Thymus (tissue), 11 donors: ENCODE measurements around the gene DENND2A. TPM values are rescaled to one million over a fixed set of nuclear protein-coding genes. Genes with fewer than 3 reads are reported as not detected.

ENCODE experiments used
- DNase-seq, 9 donors: peaks; one replicate each; pipeline ENCODE4 v3.0.0-alpha.2; 2013; ENCODE audit warnings: low spot score in 9 of 9, low read depth in 6 of 9, missing footprints in 1 of 9
- H3K27ac ChIP-seq, 2 donors: one replicate each; pipeline ENCODE4 v1.5.1; 2013; ENCODE audit warnings: control low read depth in 1 of 2, low read depth in 1 of 2, low read length in 1 of 2, mild to moderate bottlenecking in 1 of 2, moderate library complexity in 1 of 2
- H3K27me3 ChIP-seq, 2 donors: one replicate each; pipeline ENCODE4 v1.5.1; 2013; ENCODE audit warnings: low read length in 1 of 2; ENCODE audit not compliant: control insufficient read depth in 2 of 2, insufficient read depth in 1 of 2
- H3K36me3 ChIP-seq, 2 donors: one replicate each; pipeline ENCODE4 v1.5.1; 2013; ENCODE audit warnings: low read length in 1 of 2, mild to moderate bottlenecking in 1 of 2, moderate library complexity in 1 of 2; ENCODE audit not compliant: control insufficient read depth in 2 of 2, insufficient read depth in 2 of 2
- H3K4me1 ChIP-seq, 2 donors: one replicate each; pipeline ENCODE4 v1.5.1; 2013; ENCODE audit warnings: low read length in 2 of 2; ENCODE audit not compliant: control insufficient read depth in 2 of 2, insufficient read depth in 2 of 2
- H3K4me3 ChIP-seq, 2 donors: one replicate each; pipeline ENCODE4 v1.5.1; 2013; ENCODE audit warnings: low read length in 2 of 2, control low read depth in 1 of 2, mild to moderate bottlenecking in 1 of 2
- H3K9me3 ChIP-seq, 2 donors: one replicate each; pipeline ENCODE4 v1.5.1; 2013; ENCODE audit warnings: low read length in 1 of 2, mild to moderate bottlenecking in 1 of 2; ENCODE audit not compliant: control insufficient read depth in 2 of 2, insufficient read depth in 1 of 2
- WGBS: extraction: QIAGEN DNeasy Blood & Tissue Kit; methylation state at CpG from one replicate; pipeline ENCODE4 v1.1.7; 2013; 5-methylcytosine and 5-hydroxymethylcytosine counted together
- polyA plus RNA-seq: library from polyadenylated mRNA; stranded (reverse); fragments of 200-250 nt; gene quantifications from one replicate; pipeline ENCODE4 v1.2.3, GENCODE V29; 2013
- total RNA-seq: library from RNA; stranded (reverse); fragments of 120-200 nt; gene quantifications from one replicate; pipeline ENCODE4 v1.2.4, GENCODE V29; 2013
- donor health status: healthy.

DENND2A gene
- total and polyA plus RNA-seq, 2 donors = 0.80 to 1.0 TPM

GRCh38 chr7:140591180-140591902 lies 49.3 kb downstream of the DENND2A start:
- Histone ChIP-seq H3K36me3 (no peaks in the 10 kb centered on the region), H3K4me3 (no peak overlapping the region), H3K27me3 (no peaks in the 10 kb centered on the region), H3K4me1 (peaks cover 0 to 3% of the 10 kb centered on the region in 2 donors), H3K9me3 (no peaks in the 10 kb centered on the region), H3K27ac (no peak overlapping the region)
- DNase-seq = no peak
- WGBS = 81% methylated on average over 3 of the region's 3 CpGs

DNA sequence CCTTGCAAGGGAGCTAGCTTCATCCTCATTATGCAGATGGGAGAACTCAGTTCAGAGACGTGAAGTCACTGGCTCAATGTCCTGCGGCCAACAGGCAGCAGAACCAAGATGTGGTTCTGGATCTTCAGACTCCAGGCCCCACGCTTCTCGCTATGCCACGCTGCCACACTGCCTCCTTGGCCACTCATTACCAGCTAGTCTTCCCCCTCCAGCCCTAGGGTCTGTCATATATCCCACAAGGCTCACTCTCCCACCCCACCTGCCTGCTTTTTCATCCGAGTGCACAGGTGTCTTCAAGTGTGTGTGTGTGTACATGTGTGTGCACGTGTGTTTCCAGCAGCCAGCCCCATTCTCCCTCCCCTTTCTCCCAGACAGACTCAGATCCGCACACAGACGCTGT lies 53.4 kb downstream of the DENND2A start:
- Histone ChIP-seq H3K36me3 (no peaks in the 10 kb centered on the region), H3K27me3 (peaks cover 0 to 2% of the 10 kb centered on the region in 2 donors), H3K4me3 (no peak overlapping the region), H3K27ac (no peak overlapping the region), H3K4me1 (no peaks in the 10 kb centered on the region), H3K9me3 (no peaks in the 10 kb centered on the region)
- WGBS = 95% methylated on average over 9 of the region's 9 CpGs
- DNase-seq = no peak

GRCh38 chr7:140586516-140586915 lies 54.1 kb downstream of the DENND2A start:
- no peak for DNase-seq
- Histone ChIP-seq H3K27me3 (peaks cover 0 to 2% of the 10 kb centered on the region in 2 donors), H3K9me3 (no peaks in the 10 kb centered on the region), H3K4me1 (no peaks in the 10 kb centered on the region), H3K36me3 (no peaks in the 10 kb centered on the region), H3K27ac (no peak overlapping the region), H3K4me3 (no peak overlapping the region)
- 96% methylated on average over 3 of the region's 3 CpGs for WGBS

- H3K36me3 ChIP-seq = no peaks in the 10 kb centered on the region
- peaks cover 0 to 2% of the 10 kb centered on the region in 2 donors for H3K27me3 ChIP-seq
- H3K4me1 ChIP-seq = no peaks in the 10 kb centered on the region
- no peaks in the 10 kb centered on the region for H3K9me3 ChIP-seq
- WGBS = 98% methylated on average over 7 of the region's 7 CpGs
- no peak for DNase-seq
- no peak overlapping the region for H3K27ac ChIP-seq
- no peak overlapping the region for H3K4me3 ChIP-seq
These were observed 55.3 kb downstream of the DENND2A start for GRCh38 chr7:140585333-140585732.

GRCh38 chr7:140584195-140584851 lies 56.3 kb downstream of the DENND2A start:
- Histone ChIP-seq H3K27me3 (peaks cover 0 to 2% of the 10 kb centered on the region in 2 donors), H3K9me3 (no peaks in the 10 kb centered on the region), H3K4me3 (no peak overlapping the region), H3K36me3 (no peaks in the 10 kb centered on the region), H3K4me1 (no peaks in the 10 kb centered on the region), H3K27ac (no peak overlapping the region)
- DNase-seq = no peak
- whole genome bisulfite sequencing = 98% methylated on average over 4 of the region's 4 CpGs

GRCh38 chr7:140581411-140581810 lies 59.2 kb downstream of the DENND2A start:
- no peaks in the 10 kb centered on the region for H3K4me1 ChIP-seq
- peaks cover 0 to 2% of the 10 kb centered on the region in 2 donors for H3K27me3 ChIP-seq
- H3K27ac ChIP-seq = no peak overlapping the region
- H3K9me3 ChIP-seq = no peaks in the 10 kb centered on the region
- WGBS = 94% methylated on average over 10 of the region's 10 CpGs
- H3K36me3 ChIP-seq = no peaks in the 10 kb centered on the region
- H3K4me3 ChIP-seq = no peak overlapping the region
- DNase-seq = no peak

- no peak overlapping the region for H3K4me3 ChIP-seq
- 85% methylated on average over 5 of the region's 5 CpGs for WGBS
- no peaks in the 10 kb centered on the region for H3K9me3 ChIP-seq
- no peak for DNase-seq
- H3K27ac ChIP-seq = no peak overlapping the region
- H3K36me3 ChIP-seq = no peaks in the 10 kb centered on the region
- H3K27me3 ChIP-seq = peaks cover 0 to 3% of the 10 kb centered on the region in 2 donors
- no peaks in the 10 kb centered on the region for H3K4me1 ChIP-seq
These were observed 63.0 kb downstream of the DENND2A start for GRCh38 chr7:140577651-140578050.

DNA sequence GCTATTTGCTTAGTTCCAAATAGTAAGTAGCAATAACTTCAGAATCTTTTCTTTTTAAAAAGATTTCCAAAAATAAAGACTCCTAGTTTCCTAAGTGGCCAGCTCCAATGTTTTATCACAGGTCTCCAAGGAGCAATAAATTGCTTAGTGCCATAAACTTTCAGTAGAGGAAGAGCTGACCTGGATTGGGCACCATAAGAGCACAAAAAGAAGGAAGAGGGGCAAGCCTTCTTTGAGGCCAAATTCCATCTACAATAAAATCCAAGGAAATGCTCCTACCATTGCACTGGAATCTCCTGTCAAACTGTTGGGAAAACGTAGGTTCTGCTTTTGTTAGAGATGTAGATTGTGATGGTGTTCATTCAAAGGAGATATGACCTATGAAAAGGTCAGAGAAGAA lies 64.0 kb downstream of the DENND2A start:
- H3K9me3 ChIP-seq = no peaks in the 10 kb centered on the region
- no peaks in the 10 kb centered on the region for H3K4me1 ChIP-seq
- H3K4me3 ChIP-seq = no peak overlapping the region
- WGBS = 84% methylated on average over 1 of the region's 1 CpG
- no peaks in the 10 kb centered on the region for H3K36me3 ChIP-seq
- H3K27me3 ChIP-seq = peaks cover 0 to 3% of the 10 kb centered on the region in 2 donors
- H3K27ac ChIP-seq = no peak overlapping the region
- DNase-seq = no peak

DNA sequence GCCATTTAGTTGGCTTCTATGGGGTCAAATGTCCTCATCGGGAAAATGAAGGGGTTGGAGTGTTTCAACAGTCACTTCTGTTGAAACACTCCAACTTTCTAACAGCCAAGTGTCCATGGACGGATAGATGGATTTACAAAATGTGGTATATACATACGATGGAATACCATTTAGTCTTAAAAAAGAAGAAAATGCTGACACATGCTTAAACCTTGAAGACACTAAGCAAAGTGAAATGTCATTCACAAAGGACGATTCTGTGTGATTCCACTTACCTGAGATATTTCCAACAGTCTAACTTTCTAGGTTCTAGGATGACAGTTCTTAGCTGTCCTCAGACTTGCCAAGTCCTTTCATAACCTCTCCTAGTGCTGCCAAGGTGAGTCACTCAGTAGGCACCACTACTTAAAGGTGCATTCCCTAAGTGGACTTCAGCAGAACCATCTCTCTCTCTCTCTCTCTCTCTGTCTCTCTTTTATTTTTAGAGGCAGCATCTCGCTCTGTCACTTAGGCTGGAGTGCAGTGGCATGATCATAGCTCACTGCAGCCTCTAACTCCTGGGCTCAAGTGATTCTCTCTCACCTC lies 69.0 kb downstream of the DENND2A start:
- no peak for DNase-seq
- no peaks in the 10 kb centered on the region for H3K9me3 ChIP-seq
- H3K4me3 ChIP-seq = no peak overlapping the region
- H3K4me1 ChIP-seq = no peaks in the 10 kb centered on the region
- 94% methylated on average over 5 of the region's 5 CpGs for WGBS
- no peaks in the 10 kb centered on the region for H3K36me3 ChIP-seq
- no peak overlapping the region for H3K27ac ChIP-seq
- peaks cover 0 to 3% of the 10 kb centered on the region in 2 donors for H3K27me3 ChIP-seq
